Stimulated activated CD8-positive, alpha-beta memory T cell treated with anti-CD3 and anti-CD28 coated beads, Interleukin-7, amount 100 ng/mL, for 4 hours (primary cell): ENCODE measurements around the gene LGALS4.
"Not testable (repeated sequence)": the region's sequence is repeated elsewhere in the genome, so short reads cannot be mapped to it uniquely, and the experiment has no call there.

Source experiments
- DNase-seq, 2 donors: peaks; one replicate each; pipeline ENCODE4 v3.0.0-alpha.2; 2020; ENCODE audit warnings: low read depth in 2 of 2

LGALS4 gene

DNA sequence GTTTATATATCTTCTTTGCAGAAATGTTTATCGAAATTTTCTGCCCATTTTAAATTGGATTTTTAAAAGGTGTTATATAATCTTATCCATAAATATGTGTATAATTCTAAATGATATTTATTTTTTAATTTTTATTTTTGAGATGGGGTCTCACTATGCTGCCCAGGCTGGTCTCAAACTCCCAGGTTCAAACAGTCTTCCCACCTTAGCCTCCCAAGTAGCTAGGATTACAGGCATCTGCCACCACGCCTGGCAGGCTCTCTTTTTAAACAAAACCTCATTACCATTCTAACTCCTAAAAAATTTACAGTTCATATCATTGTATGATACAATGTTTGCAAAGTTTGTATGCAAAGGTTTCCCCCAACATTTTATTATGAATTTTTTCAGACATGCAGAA, 16.6 kb downstream of the LGALS4 start:
- no peak for DNase-seq

DNA sequence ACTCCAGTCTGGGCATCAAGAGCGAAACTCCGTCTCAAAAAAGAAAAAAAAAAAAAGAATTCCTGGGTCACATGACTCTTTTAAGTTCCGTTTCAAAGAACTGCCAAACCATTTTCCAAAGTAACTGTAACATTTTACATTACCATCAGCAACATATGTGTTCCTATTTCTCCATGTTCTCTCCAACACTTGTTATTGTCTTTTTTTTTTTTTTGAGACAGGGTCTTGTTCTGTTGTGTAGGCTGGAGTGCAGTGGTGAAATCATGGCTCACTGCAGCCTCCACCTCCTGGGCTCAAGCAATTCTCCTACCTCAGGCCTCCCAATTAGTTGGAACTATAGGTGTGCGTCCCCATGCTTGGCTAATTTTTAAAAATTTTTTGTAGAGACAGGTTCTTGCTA, 17.2 kb downstream of the LGALS4 start:
- no peak for DNase-seq

DNA sequence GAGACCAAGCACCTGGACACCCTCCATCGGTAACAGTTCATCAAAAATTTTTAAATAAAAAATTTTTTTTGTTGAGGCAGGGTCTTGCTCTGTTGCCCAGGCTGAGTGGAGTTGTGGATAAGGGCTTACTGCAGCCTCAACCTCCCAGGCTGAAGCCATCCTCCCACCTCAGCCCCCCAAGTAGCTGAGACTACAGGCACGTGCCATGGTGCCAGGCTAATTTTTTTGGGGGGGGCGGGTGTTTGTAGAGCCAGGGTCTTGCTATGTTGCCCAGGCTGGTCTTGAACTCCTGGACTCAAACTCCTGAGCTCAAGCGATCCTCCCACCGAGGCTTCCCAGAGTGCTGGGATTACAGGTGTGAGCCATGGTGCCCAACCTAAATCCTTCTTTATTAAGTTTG, 19.1 kb downstream of the LGALS4 start:
- DNase-seq: no peak

DNA sequence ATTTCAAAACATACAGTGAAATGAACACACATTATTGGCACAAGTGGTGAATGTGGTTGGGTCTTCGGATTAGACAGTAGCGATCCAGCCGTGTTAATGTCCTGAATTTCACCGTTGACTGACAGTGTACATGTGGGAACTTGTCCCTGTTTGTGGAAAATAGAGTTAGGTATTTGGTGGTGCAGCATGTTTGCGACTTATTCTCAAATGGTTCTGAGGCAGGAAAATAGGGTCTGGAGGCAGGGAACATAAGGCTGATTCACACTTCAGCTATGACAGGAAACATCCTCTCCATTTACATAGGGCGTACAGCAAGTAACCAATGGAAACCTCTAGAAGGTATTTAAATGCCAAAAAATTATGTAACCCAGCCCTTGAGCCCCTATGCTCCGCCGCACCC, 19.6 kb downstream of the LGALS4 start:
- DNase-seq: no peak

DNA sequence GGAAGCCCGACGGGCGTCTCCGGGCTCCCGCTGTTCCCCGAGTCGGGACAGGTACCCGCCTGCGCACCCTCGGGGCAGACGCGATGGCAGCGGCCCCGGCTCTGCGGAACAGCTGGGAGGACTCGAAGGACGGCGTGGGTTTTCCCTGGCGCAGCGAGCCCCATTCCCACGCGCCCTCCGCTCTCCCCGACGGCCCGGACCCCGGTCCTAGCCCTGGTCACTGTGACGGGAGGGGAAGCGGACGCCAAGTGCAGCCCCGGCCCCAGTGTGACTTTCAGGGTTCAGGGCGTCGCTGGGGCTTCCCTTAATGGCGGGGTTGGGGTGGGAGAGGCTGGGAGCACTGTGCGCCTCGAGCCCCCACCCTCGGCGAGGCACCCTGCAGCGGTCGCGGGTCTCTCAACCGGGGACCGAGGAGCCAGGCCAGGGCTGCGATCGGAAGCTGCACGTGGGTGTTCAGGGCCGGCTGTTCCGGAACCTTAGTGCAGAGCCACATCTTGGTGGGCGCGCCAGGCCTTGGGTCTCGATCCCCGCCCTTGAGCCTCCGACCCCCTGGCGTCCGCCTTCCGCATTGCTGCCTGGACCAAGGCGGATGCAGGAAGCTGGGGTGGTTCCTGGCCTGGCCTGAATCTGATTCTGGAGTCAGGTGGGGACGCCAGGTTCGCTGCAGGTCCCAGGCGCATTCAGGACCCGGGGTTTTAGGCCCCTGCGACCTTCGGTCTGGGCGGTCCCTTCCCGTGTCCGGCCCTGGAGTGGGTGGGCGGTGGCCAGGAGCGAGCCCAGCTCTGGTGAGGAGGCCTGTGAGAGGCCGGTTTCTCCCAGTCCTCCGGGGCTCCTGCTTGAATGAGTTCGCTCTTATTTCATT, 20.3 kb downstream of the LGALS4 start:
- DNase-seq: peak in 1 of 2 donors; percentile 15

DNA sequence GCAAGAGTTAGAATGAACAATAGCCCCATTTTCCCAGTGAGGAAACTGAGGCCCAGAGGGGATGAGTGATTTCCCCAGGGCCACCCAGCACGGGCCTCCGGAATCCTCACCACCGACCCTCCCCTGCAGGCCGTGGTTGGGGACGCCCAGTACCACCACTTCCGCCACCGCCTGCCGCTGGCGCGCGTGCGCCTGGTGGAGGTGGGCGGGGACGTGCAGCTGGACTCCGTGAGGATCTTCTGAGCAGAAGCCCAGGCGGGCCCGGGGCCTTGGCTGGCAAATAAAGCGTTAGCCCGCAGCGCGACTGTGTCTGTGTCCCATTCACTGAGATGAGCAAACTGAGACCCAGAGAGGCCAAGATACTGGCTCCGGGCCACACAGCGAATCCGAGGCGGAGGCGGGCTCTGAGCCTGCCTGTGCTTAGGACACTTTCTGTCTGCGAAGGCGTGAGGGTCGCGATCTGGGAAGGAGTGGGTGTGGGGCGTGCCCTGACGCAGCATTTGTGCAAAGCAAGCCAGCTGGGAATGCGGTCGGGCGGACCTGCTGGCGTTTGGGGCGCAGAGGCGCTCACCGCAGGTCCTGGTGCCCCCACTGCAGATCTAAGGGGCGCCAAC, 21.2 kb downstream of the LGALS4 start:
- not testable (repeated sequence) for DNase-seq

DNA sequence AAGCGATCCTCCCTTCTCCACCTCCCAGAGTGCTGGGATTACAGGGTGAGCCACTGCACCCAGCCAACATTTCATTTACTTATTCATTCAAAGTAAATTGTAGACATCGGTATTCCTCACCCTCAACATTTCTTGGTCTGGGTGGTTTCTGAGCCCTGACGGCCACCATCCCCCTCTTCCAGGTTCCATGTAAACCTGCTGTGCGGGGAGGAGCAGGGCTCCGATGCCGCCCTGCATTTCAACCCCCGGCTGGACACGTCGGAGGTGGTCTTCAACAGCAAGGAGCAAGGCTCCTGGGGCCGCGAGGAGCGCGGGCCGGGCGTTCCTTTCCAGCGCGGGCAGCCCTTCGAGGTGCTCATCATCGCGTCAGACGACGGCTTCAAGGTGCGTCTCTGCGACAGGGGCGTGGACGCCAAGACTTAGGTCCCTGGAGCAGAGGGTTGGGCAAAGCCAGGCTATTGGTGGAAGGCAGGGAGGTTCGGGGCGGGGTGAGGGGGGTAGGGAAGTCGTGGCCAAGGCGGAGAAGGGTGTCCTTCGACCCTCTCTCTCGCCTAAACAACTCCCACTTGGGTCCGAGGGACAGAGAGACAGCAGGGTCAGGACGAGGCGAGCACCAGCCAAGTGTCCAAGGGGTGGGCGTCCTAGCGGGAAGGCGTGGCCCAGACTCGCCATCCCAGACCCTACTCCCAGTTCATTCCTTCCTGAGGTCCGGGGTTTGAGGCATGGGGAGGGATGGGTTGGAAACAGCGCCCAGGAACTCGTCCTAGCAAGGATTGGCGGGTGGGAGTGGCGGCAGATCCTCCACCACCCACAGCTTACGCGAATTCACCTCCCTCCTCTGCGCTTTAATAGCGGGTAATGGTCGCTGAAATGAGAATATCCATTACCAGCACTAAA, 22.0 kb downstream of the LGALS4 start:
- DNase-seq: not testable (repeated sequence)

DNA sequence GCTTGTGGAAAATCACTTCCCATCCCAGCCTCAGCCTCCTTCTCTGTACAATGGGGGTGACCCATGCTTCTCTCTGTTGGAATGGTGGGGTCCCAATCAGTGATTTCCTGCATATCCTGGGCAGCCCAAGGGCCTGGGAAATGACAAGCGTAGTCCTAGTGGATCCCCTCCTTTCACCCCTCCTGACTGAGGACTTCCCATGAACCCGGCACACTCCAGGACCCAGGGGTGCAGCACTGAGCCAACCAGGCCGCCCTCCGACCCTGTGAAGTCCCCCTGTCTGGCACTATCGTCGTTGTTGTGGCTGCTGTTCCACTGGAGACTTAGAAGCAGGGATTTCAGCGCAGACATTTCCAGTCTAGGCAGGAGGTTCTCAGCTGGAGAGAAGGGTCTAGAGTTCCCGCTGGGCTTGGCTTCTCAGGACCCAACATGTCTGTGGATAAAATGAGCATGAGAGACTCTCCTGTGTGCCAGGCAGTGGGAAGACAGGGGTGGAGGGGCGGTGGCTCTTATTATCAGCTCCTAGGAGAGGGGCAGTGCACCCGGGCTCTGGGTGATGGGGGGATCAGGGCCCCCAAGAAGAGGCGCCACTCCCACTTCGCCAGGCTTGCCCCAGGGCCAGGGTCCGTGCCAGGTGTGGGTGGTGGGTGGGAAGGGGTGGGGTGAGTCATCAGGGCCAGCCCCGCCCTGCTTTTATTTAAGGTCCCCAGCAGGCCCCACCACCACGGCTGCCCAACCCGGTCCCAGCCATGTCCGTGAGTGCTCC, 24.1 kb downstream of the LGALS4 start, which contains the start of gene LGALS7B:
Gene LGALS7B (plus strand): TSS at position 723 of the 766 bp plus-strand sequence. CDS start 27 bp downstream, at position 750.
- no peak for DNase-seq

DNA sequence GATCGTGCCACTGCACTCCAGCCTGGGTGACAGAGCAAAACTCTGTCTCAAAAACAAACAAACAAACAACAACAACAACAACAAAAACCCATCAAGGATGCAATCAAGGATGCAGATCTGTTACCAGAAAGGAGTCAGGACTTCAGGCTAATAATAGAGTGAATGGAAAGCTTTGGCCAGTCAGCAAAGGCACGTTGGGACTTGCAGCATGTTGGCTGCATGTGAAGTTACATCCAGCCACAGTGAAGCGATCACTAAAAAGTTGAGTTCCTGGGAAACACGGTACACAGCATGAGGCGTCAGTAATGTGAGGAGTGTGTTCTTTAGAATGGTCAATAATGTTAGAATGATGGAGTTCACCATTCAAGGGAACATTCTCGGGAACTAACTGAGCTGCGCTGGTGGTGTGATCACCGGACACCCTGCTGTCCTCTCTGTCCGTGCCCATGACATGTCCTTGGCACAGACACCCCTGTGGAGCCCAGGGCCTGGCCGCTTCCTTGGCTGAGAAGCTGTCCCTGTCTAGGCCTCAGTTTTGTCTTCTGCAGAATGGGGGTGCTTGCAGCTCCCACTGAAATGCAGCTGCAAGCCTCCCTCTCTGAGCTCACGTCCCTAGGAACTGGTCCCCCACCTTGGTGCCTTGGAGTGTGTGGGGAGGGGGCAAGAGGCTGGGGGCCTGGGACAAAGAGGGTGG, 26.0 kb downstream of the LGALS4 start:
- DNase-seq: no peak

DNA sequence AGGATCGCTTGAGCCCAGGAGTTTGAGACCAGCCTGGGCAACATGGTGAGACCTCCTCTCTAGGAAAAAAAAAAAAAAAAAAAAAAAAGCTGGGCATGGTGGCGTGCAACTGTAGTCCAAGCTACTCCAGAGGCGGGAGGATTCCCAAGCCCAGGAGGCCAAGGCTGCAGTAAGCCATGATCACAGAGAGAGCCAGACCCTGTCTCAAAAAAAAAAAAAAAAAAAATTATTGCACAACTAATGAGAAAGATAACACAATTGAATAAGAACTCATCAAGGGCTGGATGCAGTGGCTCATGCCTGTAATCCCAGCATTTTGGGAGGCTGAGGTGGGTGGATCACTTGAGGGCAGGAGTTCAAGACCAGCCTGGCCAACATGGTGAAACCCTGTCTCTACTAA, 26.7 kb downstream of the LGALS4 start:
- DNase-seq: not testable (repeated sequence)

DNA sequence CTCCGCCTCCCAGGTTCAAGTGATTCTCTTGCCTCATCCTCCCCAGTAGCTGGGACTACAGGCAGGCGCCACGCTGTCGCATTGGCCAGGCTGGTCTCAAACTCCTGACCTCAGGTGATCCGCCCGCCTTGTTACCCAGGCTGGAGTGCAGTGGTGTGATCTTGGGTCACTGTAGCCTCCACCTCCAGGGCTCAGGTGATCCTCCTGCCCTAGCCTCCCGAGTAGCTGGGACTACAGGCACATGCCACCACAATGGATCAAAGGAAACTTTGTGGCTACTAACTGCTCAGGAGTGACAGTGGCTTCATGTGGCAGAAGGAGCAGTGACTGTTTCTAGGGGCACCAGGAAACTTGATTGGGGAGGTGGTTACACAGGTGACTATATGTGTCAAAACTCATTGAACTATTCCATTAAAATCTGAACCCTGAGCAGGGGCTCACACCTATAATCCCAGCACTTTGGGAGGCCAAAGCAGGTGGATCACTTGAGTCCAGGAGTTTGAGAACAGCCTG, 27.5 kb downstream of the LGALS4 start:
- no peak for DNase-seq

DNA sequence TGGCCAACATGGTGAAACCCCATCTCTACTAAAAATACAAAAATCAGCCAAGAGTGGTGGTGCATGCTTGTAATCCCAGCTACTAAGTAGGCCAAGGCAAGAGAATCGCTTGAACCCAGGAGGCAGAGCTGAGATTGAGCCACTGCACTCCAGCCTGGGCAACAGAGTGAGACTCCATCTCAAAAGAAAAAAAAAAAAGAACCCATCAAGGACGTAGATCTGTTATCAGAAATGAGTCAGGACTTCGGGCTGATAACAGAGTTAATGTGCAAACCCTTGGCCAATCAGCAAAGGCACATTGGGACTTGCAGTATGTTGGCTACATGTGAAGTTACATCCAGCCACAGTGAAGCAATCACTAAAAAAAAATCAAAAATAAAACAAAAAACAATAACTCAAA, 28.5 kb downstream of the LGALS4 start:
- DNase-seq: no peak

DNA sequence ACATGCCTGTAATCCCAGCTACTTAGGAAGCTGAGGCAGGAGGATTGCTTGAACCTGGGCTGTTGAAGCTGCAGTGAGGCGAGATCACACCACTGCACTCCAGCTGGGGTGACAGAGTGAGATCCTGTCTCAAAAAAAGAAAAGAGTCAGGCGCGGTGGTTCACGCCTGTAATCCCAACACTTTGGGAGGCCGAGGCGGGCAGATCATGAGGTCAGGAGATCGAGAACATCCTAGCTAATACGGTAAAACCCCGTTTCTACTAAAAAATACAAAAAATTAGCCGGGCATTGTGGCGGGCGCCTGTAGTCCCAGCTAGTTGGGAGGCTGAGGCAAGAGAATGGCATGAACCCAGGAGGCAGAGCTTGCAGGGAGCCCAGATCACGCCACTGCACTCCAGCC, 30.5 kb downstream of the LGALS4 start:
- DNase-seq: not testable (repeated sequence)

DNA sequence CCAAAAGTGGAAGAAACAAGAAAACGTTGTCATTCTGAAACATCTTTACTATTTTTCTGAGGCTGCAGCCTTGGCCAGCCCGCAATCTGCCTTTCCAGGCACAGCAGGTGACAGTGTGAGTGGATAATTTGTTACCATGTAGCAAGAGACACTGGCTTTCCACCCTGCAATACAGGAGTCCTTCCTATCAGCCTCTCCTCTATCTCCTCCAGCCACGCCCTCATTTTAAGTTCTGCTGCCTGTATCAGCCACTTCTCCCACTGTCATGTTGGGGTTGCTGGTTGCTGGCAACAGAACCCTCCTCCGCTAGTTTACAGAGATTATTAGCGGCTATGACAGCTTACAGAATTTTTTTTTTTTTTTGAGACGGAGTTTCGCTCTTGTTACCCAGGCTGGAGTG, 31.7 kb downstream of the LGALS4 start:
- no peak for DNase-seq

DNA sequence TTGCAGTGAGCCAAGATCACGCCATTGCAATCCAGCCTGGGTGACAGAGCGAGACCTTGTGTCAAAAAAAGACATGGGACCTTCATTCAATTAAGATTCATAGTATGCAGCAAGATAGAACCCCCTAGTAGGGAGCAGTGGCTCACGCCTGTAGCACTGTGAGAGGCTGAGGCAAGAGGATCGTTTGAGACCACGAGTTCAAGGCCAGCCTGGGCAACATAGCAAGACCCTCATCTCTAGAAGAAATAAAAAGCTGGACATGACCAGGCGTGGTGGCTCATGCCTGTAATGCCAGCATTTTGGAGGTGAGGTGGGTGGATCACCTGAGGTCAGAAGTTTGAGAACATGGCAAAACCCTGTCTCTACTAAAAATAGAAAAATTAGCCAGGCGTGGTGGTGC, 32.3 kb downstream of the LGALS4 start:
- no peak for DNase-seq

DNA sequence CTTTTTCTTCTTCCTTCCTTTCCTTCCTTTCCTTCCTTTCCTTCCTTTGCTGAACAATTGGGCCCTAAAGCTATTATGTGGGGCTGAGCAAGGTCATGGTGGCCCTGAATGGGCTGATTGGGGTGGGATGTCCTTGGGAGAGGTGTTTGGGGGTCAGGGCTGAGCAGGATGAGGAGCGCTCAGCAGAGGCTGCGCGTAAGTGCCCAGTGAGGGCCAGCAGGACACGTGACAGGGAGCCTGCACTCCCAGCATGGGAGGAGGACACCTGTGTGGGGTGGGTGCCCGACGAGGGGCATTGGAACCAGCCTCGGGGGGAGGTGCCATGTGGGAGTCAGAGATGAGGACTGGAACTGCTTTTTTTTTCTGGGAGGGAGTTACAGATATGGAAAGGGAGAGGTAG, 34.0 kb downstream of the LGALS4 start:
- no peak for DNase-seq

DNA sequence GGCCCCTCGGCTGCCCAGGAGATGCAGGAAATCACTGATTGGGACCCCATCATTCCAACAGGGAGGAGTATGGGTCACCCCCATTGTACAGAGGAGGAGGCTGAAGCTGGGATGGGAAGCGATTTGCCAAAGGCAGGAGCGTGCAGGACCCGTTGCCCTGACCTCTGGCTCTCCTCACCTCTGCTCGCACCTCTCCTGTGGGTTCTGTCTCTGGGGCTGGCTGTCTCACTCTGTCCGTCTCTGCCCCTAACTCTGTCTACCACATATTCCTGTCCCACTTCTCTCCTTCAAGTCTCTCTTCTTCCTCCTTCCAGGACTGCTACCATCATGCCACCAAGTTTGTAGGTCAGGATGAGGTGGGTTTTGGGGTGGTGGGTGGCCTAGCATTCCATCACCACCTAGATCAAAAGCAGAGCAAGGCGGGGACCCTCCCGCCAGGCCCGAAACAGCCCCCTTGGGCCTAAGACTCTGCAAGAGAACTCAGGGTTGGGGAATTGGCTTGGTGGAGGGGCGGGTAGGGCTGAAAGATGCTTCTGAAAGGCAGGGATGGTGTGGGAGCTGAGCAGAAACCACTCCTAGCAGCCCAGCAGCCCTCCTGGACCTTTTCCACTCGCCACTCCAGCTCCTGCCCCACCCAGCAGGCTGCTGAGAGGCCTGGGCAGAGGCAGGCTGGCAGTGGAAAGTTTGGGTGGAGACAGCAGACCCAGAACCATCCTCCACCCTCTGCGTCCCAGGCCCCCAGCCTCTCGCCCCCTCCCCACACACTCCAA, 38.4 kb downstream of the LGALS4 start:
- no peak for DNase-seq

DNA sequence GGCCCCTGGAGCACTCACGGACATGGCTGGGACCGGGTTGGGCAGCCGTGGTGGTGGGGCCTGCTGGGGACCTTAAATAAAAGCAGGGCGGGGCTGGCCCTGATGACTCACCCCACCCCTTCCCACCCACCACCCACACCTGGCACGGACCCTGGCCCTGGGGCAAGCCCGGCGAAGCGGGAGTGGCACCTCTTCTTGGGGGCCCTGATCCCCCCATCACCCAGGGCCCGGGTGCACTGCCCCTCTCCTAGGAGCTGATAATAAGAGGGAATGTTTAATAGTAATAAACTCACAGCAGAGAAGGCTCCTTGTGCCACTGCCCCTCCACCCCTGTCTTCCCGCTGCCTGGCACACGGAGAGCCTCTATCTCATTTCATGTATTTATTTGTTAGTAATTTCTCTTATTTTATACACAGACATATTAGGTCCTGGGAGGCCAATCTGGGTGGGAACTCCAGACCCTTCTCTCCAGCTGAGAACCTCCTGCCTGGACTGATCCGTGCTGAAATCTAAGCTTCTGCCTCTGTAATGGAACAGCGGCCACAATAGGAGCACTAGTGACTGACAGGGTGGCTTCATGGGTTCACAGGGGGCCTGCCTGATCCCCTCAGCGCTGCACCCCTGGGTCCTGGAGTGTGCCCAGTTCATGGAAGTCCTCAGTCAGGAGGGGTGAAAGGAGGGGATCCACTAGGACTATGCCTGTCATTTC, 39.1 kb downstream of the LGALS4 start, which contains the start of gene LGALS7:
Gene LGALS7 (minus strand): TSS at position 49 of the 709 bp plus-strand sequence. CDS start 25 bp downstream, at position 24.
- no peak for DNase-seq

DNA sequence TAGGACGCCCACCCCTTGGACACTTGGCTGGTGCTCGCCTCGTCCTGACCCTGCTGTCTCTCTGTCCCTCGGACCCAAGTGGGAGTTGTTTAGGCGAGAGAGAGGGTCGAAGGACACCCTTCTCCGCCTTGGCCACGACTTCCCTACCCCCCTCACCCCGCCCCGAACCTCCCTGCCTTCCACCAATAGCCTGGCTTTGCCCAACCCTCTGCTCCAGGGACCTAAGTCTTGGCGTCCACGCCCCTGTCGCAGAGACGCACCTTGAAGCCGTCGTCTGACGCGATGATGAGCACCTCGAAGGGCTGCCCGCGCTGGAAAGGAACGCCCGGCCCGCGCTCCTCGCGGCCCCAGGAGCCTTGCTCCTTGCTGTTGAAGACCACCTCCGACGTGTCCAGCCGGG, 41.2 kb downstream of the LGALS4 start:
- not testable (repeated sequence) for DNase-seq
